Pericardium fibroblast (primary cell): ENCODE data around the gene TDRD9. TPM values are rescaled to one million over a fixed set of nuclear protein-coding genes. Genes with fewer than 3 reads are reported as not detected.

Experiments
- total RNA-seq: library from RNA; depleted of rRNA; stranded (reverse); fragments of >200 nt; gene quantifications from 2 replicates; pipeline ENCODE4 v1.2.3, GENCODE V29; 2015

The TDRD9 gene, protein sequence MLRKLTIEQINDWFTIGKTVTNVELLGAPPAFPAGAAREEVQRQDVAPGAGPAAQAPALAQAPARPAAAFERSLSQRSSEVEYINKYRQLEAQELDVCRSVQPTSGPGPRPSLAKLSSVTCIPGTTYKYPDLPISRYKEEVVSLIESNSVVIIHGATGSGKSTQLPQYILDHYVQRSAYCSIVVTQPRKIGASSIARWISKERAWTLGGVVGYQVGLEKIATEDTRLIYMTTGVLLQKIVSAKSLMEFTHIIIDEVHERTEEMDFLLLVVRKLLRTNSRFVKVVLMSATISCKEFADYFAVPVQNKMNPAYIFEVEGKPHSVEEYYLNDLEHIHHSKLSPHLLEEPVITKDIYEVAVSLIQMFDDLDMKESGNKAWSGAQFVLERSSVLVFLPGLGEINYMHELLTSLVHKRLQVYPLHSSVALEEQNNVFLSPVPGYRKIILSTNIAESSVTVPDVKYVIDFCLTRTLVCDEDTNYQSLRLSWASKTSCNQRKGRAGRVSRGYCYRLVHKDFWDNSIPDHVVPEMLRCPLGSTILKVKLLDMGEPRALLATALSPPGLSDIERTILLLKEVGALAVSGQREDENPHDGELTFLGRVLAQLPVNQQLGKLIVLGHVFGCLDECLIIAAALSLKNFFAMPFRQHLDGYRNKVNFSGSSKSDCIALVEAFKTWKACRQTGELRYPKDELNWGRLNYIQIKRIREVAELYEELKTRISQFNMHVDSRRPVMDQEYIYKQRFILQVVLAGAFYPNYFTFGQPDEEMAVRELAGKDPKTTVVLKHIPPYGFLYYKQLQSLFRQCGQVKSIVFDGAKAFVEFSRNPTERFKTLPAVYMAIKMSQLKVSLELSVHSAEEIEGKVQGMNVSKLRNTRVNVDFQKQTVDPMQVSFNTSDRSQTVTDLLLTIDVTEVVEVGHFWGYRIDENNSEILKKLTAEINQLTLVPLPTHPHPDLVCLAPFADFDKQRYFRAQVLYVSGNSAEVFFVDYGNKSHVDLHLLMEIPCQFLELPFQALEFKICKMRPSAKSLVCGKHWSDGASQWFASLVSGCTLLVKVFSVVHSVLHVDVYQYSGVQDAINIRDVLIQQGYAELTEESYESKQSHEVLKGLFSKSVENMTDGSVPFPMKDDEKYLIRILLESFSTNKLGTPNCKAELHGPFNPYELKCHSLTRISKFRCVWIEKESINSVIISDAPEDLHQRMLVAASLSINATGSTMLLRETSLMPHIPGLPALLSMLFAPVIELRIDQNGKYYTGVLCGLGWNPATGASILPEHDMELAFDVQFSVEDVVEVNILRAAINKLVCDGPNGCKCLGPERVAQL (N-terminal part only)
- total RNA-seq, result 0.23 and 1.0 TPM in 2 replicates

GRCh38 chr14:103928011-103928890 lies at the start of gene TDRD9:
TDRD9 (plus strand) TSS chr14:103928456; CDS start chr14:103928510, 54 bp downstream.

GRCh38 chr14:103941973-103942736 lies 13.9 kb downstream of the TDRD9 start, which contains the start of gene RD3L:
RD3L (minus strand) TSS chr14:103942529; CDS start chr14:103941695, 834 bp downstream.

GRCh38 chr14:104085032-104085888 lies 157.0 kb downstream of the TDRD9 start, which contains the start of gene ASPG:
ASPG (plus strand) TSS chr14:104085700; CDS start chr14:104085771, 71 bp downstream.

Other genes with a start within 250 kb of the TDRD9 start
- 5.3 and 15.6 TPM in 2 replicates for gene XRCC3, start 213.0 kb upstream of the TDRD9 start, total RNA-seq
- gene ZFYVE21, start 212.6 kb upstream of the TDRD9 start, total RNA-seq, result 74.3 and 83.9 TPM in 2 replicates
- gene PPP1R13B, start 80.9 kb upstream of the TDRD9 start, total RNA-seq, result 2.2 and 2.3 TPM in 2 replicates
- gene RD3L, start 14.1 kb downstream of the TDRD9 start, total RNA-seq, result not detected in 2 replicates
- 0.68 TPM in 1 of 2 replicates, not detected in the other for gene ASPG, start 157.2 kb downstream of the TDRD9 start, total RNA-seq
- gene KIF26A, start 210.1 kb downstream of the TDRD9 start, total RNA-seq, result 0.17 TPM in 1 of 2 replicates, not detected in the other